A549 (cell line): Measurements from ENCODE around the gene USP3. TPM values are rescaled to one million over a fixed set of nuclear protein-coding genes. Genes with fewer than 3 reads are reported as not detected.
A peak's percentile ranks its signal among the peaks of the same experiment; 100 is the strongest.

Experiments
- ATAC-seq, 2 experiments: fragments of 200-7000 bp in 1 of 2; fragments of >200 bp in 1 of 2; cut with Nextera tagmentation in 1 of 2; cut with Tn5 transposase in 1 of 2; 3 replicates each; pipeline versions ENCODE4 v1.8.0 to v1.9.1; 2018 to 2020; ENCODE audit warnings: mild to moderate bottlenecking in 1 of 2, moderate library complexity in 1 of 2
- CTCF ChIA-PET: fragments of 300-600 bp; sonication (Branson Sonifier 250); formaldehyde crosslinking; extraction: SDS; loops from one replicate; lab custom pipeline; 2021; ENCODE audit warnings: antibody characterized with exemption, inconsistent platforms; lab: Yijun Ruan, JAX
- POLR2A ChIA-PET: fragments of 350-600 bp; formaldehyde crosslinking; extraction: SDS; loops from one replicate; lab custom pipeline; 2021; ENCODE audit warnings: antibody characterized with exemption, inconsistent platforms; lab: Yijun Ruan, JAX
- DNase-seq, 2 experiments: peaks; one replicate each; pipeline versions ENCODE4 v3.0.0 to v3.0.0-alpha.2; 2011 to 2016; ENCODE audit warnings: low read depth in 1 of 2, low spot score in 1 of 2
- FAIRE-seq: peaks from 2 replicates; lab custom pipeline; 2011; peaks lifted over from hg19 to GRCh38; lab: Jason Lieb, UNC
- H3K27ac ChIP-seq, 2 experiments: fragments of >200 bp; sonication (Bioruptor Twin); formaldehyde crosslinking; 3 replicates each; pipeline ENCODE4 v1.5.1; 2016 to 2017
- H3K4me1 ChIP-seq: fragments of >200 bp; sonication (Bioruptor Twin); formaldehyde crosslinking; 3 replicates; pipeline ENCODE4 v1.6.1; 2016
- H3K4me2 ChIP-seq: fragments of >200 bp; sonication (Bioruptor Twin); formaldehyde crosslinking; 3 replicates; pipeline ENCODE4 v1.6.1; 2016
- H3K4me3 ChIP-seq: fragments of >200 bp; sonication (Bioruptor Twin); formaldehyde crosslinking; 3 replicates; pipeline ENCODE4 v1.5.1; 2016
- H3K9me3 ChIP-seq: fragments of >200 bp; sonication (Bioruptor Twin); formaldehyde crosslinking; 3 replicates; pipeline ENCODE4 v1.6.1; 2016
- BHLHE40 ChIP-seq: IDR thresholded peaks from 2 replicates; pipeline ENCODE4 v1.6.1; 2012; ENCODE audit warnings: low read depth, low read length, inconsistent platforms
- CBX8 ChIP-seq: fragments of 200-600 bp; sonication (generic); IDR thresholded peaks from 2 replicates; pipeline ENCODE4 v1.6.1; 2016
- CEBPB ChIP-seq, 2 experiments: fragments of >200 bp in 1 of 2; sonication (Bioruptor Twin) in 1 of 2; formaldehyde crosslinking in 1 of 2; IDR thresholded peaks; 2 replicates each; pipeline ENCODE4 v1.6.1; 2012 to 2016
- CHD4 ChIP-seq: fragments of 200-600 bp; sonication (generic); IDR thresholded peaks from 2 replicates; pipeline ENCODE4 v1.6.1; 2016; ENCODE audit warnings: antibody characterized with exemption, mild to moderate bottlenecking, borderline replicate concordance
- E2F6 ChIP-seq: IDR thresholded peaks from 2 replicates; pipeline ENCODE4 v1.6.1; 2012; ENCODE audit warnings: low read depth, borderline replicate concordance
- EHMT2 ChIP-seq: fragments of 200-600 bp; sonication (generic); IDR thresholded peaks from 2 replicates; pipeline ENCODE4 v1.6.1; 2016; ENCODE audit warnings: antibody characterized with exemption, low read depth, mild to moderate bottlenecking, moderate library complexity
- EP300 ChIP-seq, 2 experiments: fragments of >200 bp; sonication (Bioruptor Twin); formaldehyde crosslinking; IDR thresholded peaks; 2 replicates in 1 of 2; 3 replicates in 1 of 2; pipeline ENCODE4 v1.6.1; 2016 to 2017
- FOSB ChIP-seq: fragments of 250-450 bp; sonication (Bioruptor Pico); IDR thresholded peaks from 2 replicates; pipeline ENCODE4 v1.5.0; 2020; ENCODE audit warnings: mild to moderate bottlenecking, moderate library complexity
- FOSL2 ChIP-seq, 2 experiments: fragments of 450-650 bp in 1 of 2; fragments of >200 bp in 1 of 2; sonication (Bioruptor Twin) in 1 of 2; formaldehyde crosslinking; IDR thresholded peaks; 2 replicates each; pipeline versions ENCODE4 v1.5.0 to v1.6.1; 2016 to 2020; ENCODE audit warnings: mild to moderate bottlenecking in 1 of 2, moderate library complexity in 1 of 2
- GATA3 ChIP-seq: IDR thresholded peaks from 2 replicates; pipeline ENCODE4 v1.6.1; 2012; ENCODE audit warnings: borderline replicate concordance
- HDAC2 ChIP-seq: fragments of 200-600 bp; sonication (generic); IDR thresholded peaks from 2 replicates; pipeline ENCODE4 v1.6.1; 2016
- HES2 ChIP-seq: fragments of >200 bp; sonication (Bioruptor Twin); formaldehyde crosslinking; IDR thresholded peaks from 2 replicates; pipeline ENCODE4 v1.6.1; 2016
- HMGXB4 ChIP-seq: fragments of 250-450 bp; sonication (Bioruptor Pico); IDR thresholded peaks from 2 replicates; pipeline ENCODE4 v1.5.0; 2021; ENCODE audit warnings: mild to moderate bottlenecking, moderate library complexity, borderline replicate concordance
- HOXA7 ChIP-seq: fragments of 250-450 bp; sonication (Bioruptor Pico); IDR thresholded peaks from 2 replicates; pipeline ENCODE4 v1.5.0; 2020; ENCODE audit warnings: mild to moderate bottlenecking, moderate library complexity
- HOXB13 ChIP-seq: fragments of 250-450 bp; sonication (Bioruptor Pico); IDR thresholded peaks from 2 replicates; pipeline ENCODE4 v1.5.0; 2020; ENCODE audit warnings: low read depth, mild to moderate bottlenecking, moderate library complexity
- JUN ChIP-seq, 2 experiments: fragments of >200 bp; sonication (Bioruptor Twin); formaldehyde crosslinking; IDR thresholded peaks; 2 replicates in 1 of 2; 3 replicates in 1 of 2; pipeline ENCODE4 v1.6.1; 2016 to 2017
- JUNB ChIP-seq: fragments of >200 bp; sonication (Bioruptor Twin); formaldehyde crosslinking; IDR thresholded peaks from 2 replicates; pipeline ENCODE4 v1.6.1; 2016
- KDM1A ChIP-seq: fragments of 200-600 bp; sonication (generic); IDR thresholded peaks from 2 replicates; pipeline ENCODE4 v1.6.1; 2016; ENCODE audit warnings: low read depth, mild to moderate bottlenecking
- KDM5A ChIP-seq: fragments of 200-600 bp; sonication (generic); IDR thresholded peaks from 2 replicates; pipeline ENCODE4 v1.6.1; 2016; ENCODE audit warnings: antibody characterized with exemption, mild to moderate bottlenecking
- MAX ChIP-seq: IDR thresholded peaks from 2 replicates; pipeline ENCODE4 v1.6.1; 2012
- MAZ ChIP-seq: fragments of 150-350 bp; IDR thresholded peaks from 2 replicates; pipeline ENCODE4 v1.6.1; 2014; ENCODE audit warnings: antibody characterized with exemption, low read depth, low read length, borderline replicate concordance
- MYC ChIP-seq: IDR thresholded peaks from 2 replicates; pipeline ENCODE4 v1.6.1; 2012; ENCODE audit warnings: mild to moderate bottlenecking, inconsistent platforms, low read length, improper control_type of control experiment, borderline replicate concordance
- NFE2L2 ChIP-seq: fragments of 150-350 bp; conservative IDR thresholded peaks from 2 replicates; pipeline ENCODE4 v1.6.1; 2014; ENCODE audit warnings: low read length
- NPAS2 ChIP-seq: fragments of 250-450 bp; sonication (Bioruptor Pico); IDR thresholded peaks from 2 replicates; pipeline ENCODE4 v1.8.0; 2022; ENCODE audit warnings: mild to moderate bottlenecking, moderate library complexity, borderline replicate concordance
- NR3C1 ChIP-seq: fragments of >200 bp; sonication (Bioruptor Twin); formaldehyde crosslinking; IDR thresholded peaks from 3 replicates; pipeline ENCODE4 v1.6.1; 2017
- PBX3 ChIP-seq: IDR thresholded peaks from 2 replicates; pipeline ENCODE4 v1.6.1; 2012
- PHF8 ChIP-seq: fragments of 200-600 bp; sonication (generic); IDR thresholded peaks from 2 replicates; pipeline ENCODE4 v1.6.1; 2016; ENCODE audit warnings: low read depth, mild to moderate bottlenecking, antibody characterized with exemption, moderate library complexity, borderline replicate concordance
- RAD21 ChIP-seq, 2 experiments: fragments of >200 bp in 1 of 2; sonication (Bioruptor Twin) in 1 of 2; formaldehyde crosslinking in 1 of 2; IDR thresholded peaks in 1 of 2; conservative IDR thresholded peaks in 1 of 2; 2 replicates in 1 of 2; 3 replicates in 1 of 2; pipeline ENCODE4 v1.6.1; 2012 to 2018; ENCODE audit warnings: inconsistent platforms in 1 of 2
- RARB ChIP-seq: fragments of 250-450 bp; sonication (Bioruptor Pico); IDR thresholded peaks from 2 replicates; pipeline ENCODE4 v1.8.0; 2021; ENCODE audit warnings: mild to moderate bottlenecking, moderate library complexity
- RCOR1 ChIP-seq: fragments of 150-350 bp; IDR thresholded peaks from 2 replicates; pipeline ENCODE4 v1.6.1; 2014; ENCODE audit warnings: antibody characterized with exemption, low read length, low read depth
- REST ChIP-seq: fragments of 200-600 bp; sonication (generic); IDR thresholded peaks from 2 replicates; pipeline ENCODE4 v1.6.1; 2016; ENCODE audit warnings: antibody characterized with exemption, mild to moderate bottlenecking, moderate library complexity
- SMC3 ChIP-seq: fragments of >200 bp; sonication (Bioruptor Twin); formaldehyde crosslinking; IDR thresholded peaks from 3 replicates; pipeline ENCODE4 v1.6.1; 2018; ENCODE audit warnings: inconsistent platforms
- TFCP2L1 ChIP-seq: fragments of 250-450 bp; sonication (Bioruptor Pico); IDR thresholded peaks from 2 replicates; pipeline ENCODE4 v1.5.0; 2021; ENCODE audit warnings: mild to moderate bottlenecking
- ZFP36 ChIP-seq: fragments of 450-650 bp; IDR thresholded peaks from 2 replicates; pipeline ENCODE4 v1.6.1; 2014; ENCODE audit warnings: borderline replicate concordance; ENCODE audit not compliant: partially characterized antibody
- ZNF302 ChIP-seq: fragments of 250-450 bp; sonication (Bioruptor Pico); IDR thresholded peaks from 2 replicates; pipeline ENCODE4 v1.9.0; 2021; ENCODE audit warnings: inconsistent platforms, mild to moderate bottlenecking, moderate library complexity
- WGBS: methylation state at CpG from one replicate; pipeline ENCODE4 v1.1.6; 2017; ENCODE audit errors: missing lambda C conversion rate; 5-methylcytosine and 5-hydroxymethylcytosine counted together
- polyA plus RNA-seq, 4 experiments: library from polyadenylated mRNA; depleted of rRNA in 3 of 4; stranded (reverse); fragments of >200 nt; fragmentation: RNase III in 1 of 4; extraction: RNeasy Plus Mini Kit Qiagen cat#74134 plus additional on column Dnase treatment in 1 of 4; gene quantifications; 2 replicates in 3 of 4; 3 replicates in 1 of 4; pipeline ENCODE4 v1.2.3, GENCODE V29; 2011 to 2017

USP3 gene
- polyA plus RNA-seq, 2 of the 4 experiments (the other 2 are of a cell fraction) = 41.8 to 99.1 TPM

- H3K9me3 ChIP-seq = no peaks in the 10 kb centered on the region
- 3% methylated on average over 2 of the region's 2 CpGs for WGBS
- FAIRE-seq (peak; percentile 90), ATAC-seq (peak; percentile 61 to 77), DNase-seq (peak; percentile 89 to 98)
- peak overlapping the region; percentile 81 to 90 for H3K27ac ChIP-seq
- no peak overlapping the region for H3K4me3 ChIP-seq
- H3K4me1 ChIP-seq = peaks cover 79% of the 10 kb centered on the region
- POLR2A ChIA-PET = interaction anchor here (0.9 to 2.2 kb wide), 3 partner anchors 25 to 47 kb away, joined by 3 to 14 read pairs (median 12); partner anchors contain the start of gene USP3
- peak overlapping the region; percentile 71 for H3K4me2 ChIP-seq
- CTCF ChIA-PET = interaction anchor here (1.0 to 5.1 kb wide), 8 partner anchors 8 to 124 kb away, joined by 3 to 66 read pairs (median 12); partner anchors contain the start of gene USP3
- TF ChIP-seq HES2 (no peak), PHF8 (no peak), PBX3 (peak; percentile 74; the same call in 1 of the 2 replicates), NR3C1 (no peak), SMC3 (peak; percentile 44; the same call in 2 of the 3 replicates), RARB (CRISPR knock-in tag) (no peak), KDM1A (no peak), JUN (IDR thresholded peaks at IDR 0.05) (peak; percentile 37 to 58; a peak in 2 of 5 replicates), CBX8 (no peak), MYC (peak; percentile 61; the same call in 1 of the 2 replicates), GATA3 (peak; percentile 86), MAZ (no peak), HOXB13 (CRISPR knock-in tag) (peak; percentile 17; the same call in 1 of the 2 replicates), RAD21 (conservative IDR thresholded peaks at IDR 0.05 in 1 of 2, IDR thresholded peaks at IDR 0.05 in 1 of 2) (peak; percentile 34 to 52; a peak in 3 of 5 replicates), REST (no peak), EHMT2 (no peak), BHLHE40 (peak; percentile 84), HMGXB4 (CRISPR knock-in tag) (no peak), CEBPB (IDR thresholded peaks at IDR 0.05) (peak in 1 of 2 experiments; percentile 73; a peak in 2 of 4 replicates), NPAS2 (CRISPR knock-in tag) (no peak), TFCP2L1 (CRISPR knock-in tag) (no peak), MAX (peak; percentile 91), FOSB (CRISPR knock-in tag) (no peak), RCOR1 (peak; percentile 73; the same call in 1 of the 2 replicates), FOSL2 (IDR thresholded peaks at IDR 0.05) (peak; percentile 71; the same call in 1 of the 2 replicates), FOSL2 (CRISPR knock-in tag; IDR thresholded peaks at IDR 0.05) (peak; percentile 98), HOXA7 (CRISPR knock-in tag) (no peak), NFE2L2 (no peak), CHD4 (no peak), ZNF302 (CRISPR knock-in tag) (no peak), HDAC2 (no peak), ZFP36 (no peak), JUNB (peak; percentile 72), E2F6 (no peak), KDM5A (no peak), EP300 (IDR thresholded peaks at IDR 0.05) (peak; percentile 36 to 38; a peak in 2 of 5 replicates)
Measured at GRCh38 chr15:63476229-63476632, 28.2 kb upstream of the USP3 start.
